ENCODE data around the gene BRSK1.

DNA sequence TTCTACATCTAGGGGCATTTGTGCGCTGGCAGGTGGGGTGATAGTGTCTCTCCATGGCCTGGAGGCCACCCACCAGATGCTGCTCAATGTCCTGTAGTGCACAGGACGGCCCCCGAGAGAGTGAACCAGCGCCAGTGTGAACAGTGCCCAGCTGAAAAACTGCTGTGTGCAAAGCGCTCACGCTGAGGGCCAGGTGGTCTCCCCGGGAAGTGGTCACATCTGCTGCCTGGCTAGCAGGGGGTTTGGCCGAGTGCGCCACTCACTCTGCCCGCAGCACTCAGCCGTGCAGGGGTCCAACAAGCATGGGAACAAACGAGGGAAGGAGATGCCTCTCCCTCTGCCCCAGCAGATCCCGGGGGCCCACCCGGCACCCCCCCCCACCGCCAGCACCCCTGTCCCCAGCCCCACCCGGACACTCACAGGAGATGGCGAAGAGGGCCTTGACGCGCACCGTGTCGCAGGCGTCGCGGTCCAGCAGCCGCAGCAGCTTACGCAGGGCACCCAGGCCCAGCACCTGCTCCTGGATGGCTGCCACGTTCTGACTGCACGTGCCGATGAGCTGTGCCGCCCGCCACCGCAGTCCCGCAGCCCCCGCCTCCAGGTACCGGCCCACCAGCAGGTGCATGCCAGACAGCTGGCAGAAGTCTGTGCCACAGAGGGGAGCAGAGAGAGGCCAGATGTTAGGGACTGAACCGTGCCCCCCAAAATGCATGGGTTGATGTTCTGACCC lies 9.7 kb upstream of the BRSK1 start:
- TF ChIP-seq, protein P1, sequence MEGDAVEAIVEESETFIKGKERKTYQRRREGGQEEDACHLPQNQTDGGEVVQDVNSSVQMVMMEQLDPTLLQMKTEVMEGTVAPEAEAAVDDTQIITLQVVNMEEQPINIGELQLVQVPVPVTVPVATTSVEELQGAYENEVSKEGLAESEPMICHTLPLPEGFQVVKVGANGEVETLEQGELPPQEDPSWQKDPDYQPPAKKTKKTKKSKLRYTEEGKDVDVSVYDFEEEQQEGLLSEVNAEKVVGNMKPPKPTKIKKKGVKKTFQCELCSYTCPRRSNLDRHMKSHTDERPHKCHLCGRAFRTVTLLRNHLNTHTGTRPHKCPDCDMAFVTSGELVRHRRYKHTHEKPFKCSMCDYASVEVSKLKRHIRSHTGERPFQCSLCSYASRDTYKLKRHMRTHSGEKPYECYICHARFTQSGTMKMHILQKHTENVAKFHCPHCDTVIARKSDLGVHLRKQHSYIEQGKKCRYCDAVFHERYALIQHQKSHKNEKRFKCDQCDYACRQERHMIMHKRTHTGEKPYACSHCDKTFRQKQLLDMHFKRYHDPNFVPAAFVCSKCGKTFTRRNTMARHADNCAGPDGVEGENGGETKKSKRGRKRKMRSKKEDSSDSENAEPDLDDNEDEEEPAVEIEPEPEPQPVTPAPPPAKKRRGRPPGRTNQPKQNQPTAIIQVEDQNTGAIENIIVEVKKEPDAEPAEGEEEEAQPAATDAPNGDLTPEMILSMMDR (conservative IDR thresholded peaks at IDR 0.05 in 1 of 2, IDR thresholded peaks at IDR 0.05 in 1 of 2; ENCODE audit: low read depth in 1 of 2, low read length in 2 of 2): no peak
- TF ChIP-seq EZH2 (IDR thresholded peaks at IDR 0.05; ENCODE audit: low read length, missing control alignments): no peak

Data from fibroblast of lung (primary cell).